D721Med (cell line): Measurements from ENCODE around the gene RNASE9.

ENCODE experiments used
- DNase-seq: peaks from one replicate; pipeline ENCODE4 v3.0.0; 2011; ENCODE audit warnings: low spot score; ENCODE audit not compliant: insufficient read length
- FAIRE-seq: peaks from 2 replicates; lab custom pipeline; 2011; peaks lifted over from hg19 to GRCh38; lab: Jason Lieb, UNC
- CTCF ChIP-seq: IDR thresholded peaks from 2 replicates; pipeline ENCODE4 v1.5.1; 2012; ENCODE audit warnings: mild to moderate bottlenecking, control low read depth; ENCODE audit not compliant: insufficient read depth; ENCODE audit errors: missing control alignments

The RNASE9 gene

GRCh38 chr14:20548414-20549158, 12.3 kb downstream of the RNASE9 start:
- TF ChIP-seq CTCF, result no peak
- DNase-seq (no peak), FAIRE-seq (no peak)

GRCh38 chr14:20546877-20547276, 14.0 kb downstream of the RNASE9 start:
- no peak for FAIRE-seq
- no peak for TF ChIP-seq CTCF
- DNase-seq, result no peak

- no peak for TF ChIP-seq CTCF
- no peak for DNase-seq
- FAIRE-seq, result no peak
Observed at GRCh38 chr14:20539906-20540305, 20.9 kb downstream of the RNASE9 start.

GRCh38 chr14:20530771-20531571, 29.9 kb downstream of the RNASE9 start:
- peak; percentile 79 for TF ChIP-seq CTCF
- peak; percentile 16 for FAIRE-seq
- DNase-seq, result no peak

GRCh38 chr14:20529806-20530205, 31.0 kb downstream of the RNASE9 start:
- no peak for TF ChIP-seq CTCF
- DNase-seq, result no peak
- FAIRE-seq, result no peak

GRCh38 chr14:20524027-20524426, 36.8 kb downstream of the RNASE9 start:
- DNase-seq, result no peak
- TF ChIP-seq CTCF, result no peak
- FAIRE-seq, result no peak

- no peak for DNase-seq
- FAIRE-seq, result no peak
- TF ChIP-seq CTCF, result no peak
Observed at GRCh38 chr14:20522332-20522731, 38.5 kb downstream of the RNASE9 start.
